ENCODE measurements around the gene MRPS7. TPM values are rescaled to one million over a fixed set of nuclear protein-coding genes. Genes with fewer than 3 reads are reported as not detected.

MRPS7 gene
- 59.7 and 64.0 TPM in 2 replicates for total RNA-seq

GRCh38 chr17:75261336-75262111 is at the start of gene MRPS7, which contains the start of gene GGA3:
Gene MRPS7, plus strand, starts transcription at chr17:75261879. Its CDS starts 22 bp downstream, at chr17:75261901.
Gene GGA3, minus strand, starts transcription at chr17:75261606. Its CDS starts 19 bp downstream, at chr17:75261587.

GRCh38 chr17:75270966-75271232 is 9.2 kb downstream of the MRPS7 start, which contains the start of gene MIF4GD:
Gene MIF4GD, minus strand, starts transcription at chr17:75271231. Its CDS starts 1,036 bp downstream, at chr17:75270195.

GRCh38 chr17:75289115-75289831 is 27.6 kb downstream of the MRPS7 start, which contains the start of gene SLC25A19:
Gene SLC25A19, minus strand, starts transcription at chr17:75289433. Its CDS starts 2,669 bp downstream, at chr17:75286764.

Other genes starting within 250 kb of the MRPS7 start
- gene MRPL58, start 249.2 kb upstream of the MRPS7 start, total RNA-seq = 31.2 and 32.7 TPM in 2 replicates
- 365 and 394 TPM in 2 replicates for gene ATP5PD, start 214.9 kb upstream of the MRPS7 start, total RNA-seq
- gene KCTD2, start 214.7 kb upstream of the MRPS7 start, total RNA-seq = 9.8 and 16.1 TPM in 2 replicates
- 6.1 and 11.0 TPM in 2 replicates for gene SLC16A5, start 173.9 kb upstream of the MRPS7 start, total RNA-seq
- 2.1 and 2.2 TPM in 2 replicates for gene ARMC7, start 151.9 kb upstream of the MRPS7 start, total RNA-seq
- gene NT5C, start 130.1 kb upstream of the MRPS7 start, total RNA-seq = 19.6 and 51.6 TPM in 2 replicates
- 40.0 and 49.9 TPM in 2 replicates for gene JPT1, start 107.4 kb upstream of the MRPS7 start, total RNA-seq
- 102 and 140 TPM in 2 replicates for gene SUMO2, start 78.9 kb upstream of the MRPS7 start, total RNA-seq
- 18.9 and 23.6 TPM in 2 replicates for gene NUP85, start 56.2 kb upstream of the MRPS7 start, total RNA-seq
- gene GGA3, start 273 bp upstream of the MRPS7 start, total RNA-seq = 9.0 and 10.6 TPM in 2 replicates
- gene MIF4GD, start 9.4 kb downstream of the MRPS7 start, total RNA-seq = 3.8 and 5.3 TPM in 2 replicates
- gene SLC25A19, start 27.6 kb downstream of the MRPS7 start, total RNA-seq = 4.4 and 4.7 TPM in 2 replicates
- gene GRB2, start 143.8 kb downstream of the MRPS7 start, total RNA-seq = 56.9 and 63.7 TPM in 2 replicates
- 20.1 and 20.5 TPM in 2 replicates for gene TMEM94, start 194.8 kb downstream of the MRPS7 start, total RNA-seq

Measured in smooth muscle cell of bladder (primary cell).